ENCODE results near the gene CXCL6.

CXCL6 gene

GRCh38 chr4:73843369-73843768 is 6.9 kb downstream of the CXCL6 start:
- no peak for DNase-seq

- no peak for DNase-seq
Observed at GRCh38 chr4:73844345-73844744, 7.9 kb downstream of the CXCL6 start.

DNA sequence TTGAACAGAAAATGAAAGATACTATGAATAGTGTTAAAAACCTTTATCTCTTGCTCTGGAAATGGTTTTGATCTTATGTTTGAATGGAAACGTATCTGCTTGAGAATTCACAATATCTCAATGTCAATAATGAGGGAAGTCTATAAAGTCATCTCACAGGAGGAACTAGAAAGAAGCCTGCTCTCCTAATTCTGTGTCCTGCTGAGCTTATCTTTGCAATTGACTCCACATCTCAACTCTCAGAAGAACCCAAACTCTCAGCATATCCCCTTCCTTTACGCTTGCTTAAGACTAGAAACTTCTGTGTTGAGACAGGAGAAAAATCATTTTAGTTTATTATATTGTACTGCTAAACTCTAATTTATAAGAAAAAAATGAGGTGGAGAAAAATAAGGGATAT is 8.3 kb downstream of the CXCL6 start:
- no peak for DNase-seq

DNA sequence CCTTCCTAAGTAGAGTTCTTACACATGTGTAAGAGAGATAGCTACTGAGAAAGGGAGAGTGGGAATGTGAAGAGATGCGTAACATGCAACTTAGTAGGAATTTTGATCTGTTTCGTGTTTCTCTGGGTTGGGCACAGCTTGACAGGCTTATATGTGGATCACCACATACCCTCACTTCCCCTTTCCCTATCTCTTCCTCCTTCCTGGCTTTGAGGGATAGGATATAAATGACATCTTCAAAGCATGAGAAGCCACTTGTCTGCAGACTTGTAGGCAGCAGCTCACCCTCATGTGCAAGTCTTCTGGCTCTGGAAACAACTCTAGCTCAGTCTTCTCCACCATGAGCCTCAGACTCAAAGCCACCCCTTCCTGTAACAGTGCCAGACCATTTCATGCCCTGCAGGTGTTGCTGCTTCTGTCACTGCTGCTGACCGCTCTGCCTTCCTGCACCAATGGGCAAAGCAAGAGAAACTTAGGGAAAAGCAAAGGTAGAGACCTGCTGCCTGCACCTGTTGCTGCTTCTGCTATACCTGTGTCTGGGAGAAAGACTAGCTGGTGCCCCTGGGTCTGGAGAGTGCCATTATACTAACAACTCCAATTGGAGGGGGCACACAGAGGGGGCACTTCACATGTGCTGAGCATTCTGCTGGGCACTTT is 11.2 kb downstream of the CXCL6 start:
- no peak for DNase-seq

DNA sequence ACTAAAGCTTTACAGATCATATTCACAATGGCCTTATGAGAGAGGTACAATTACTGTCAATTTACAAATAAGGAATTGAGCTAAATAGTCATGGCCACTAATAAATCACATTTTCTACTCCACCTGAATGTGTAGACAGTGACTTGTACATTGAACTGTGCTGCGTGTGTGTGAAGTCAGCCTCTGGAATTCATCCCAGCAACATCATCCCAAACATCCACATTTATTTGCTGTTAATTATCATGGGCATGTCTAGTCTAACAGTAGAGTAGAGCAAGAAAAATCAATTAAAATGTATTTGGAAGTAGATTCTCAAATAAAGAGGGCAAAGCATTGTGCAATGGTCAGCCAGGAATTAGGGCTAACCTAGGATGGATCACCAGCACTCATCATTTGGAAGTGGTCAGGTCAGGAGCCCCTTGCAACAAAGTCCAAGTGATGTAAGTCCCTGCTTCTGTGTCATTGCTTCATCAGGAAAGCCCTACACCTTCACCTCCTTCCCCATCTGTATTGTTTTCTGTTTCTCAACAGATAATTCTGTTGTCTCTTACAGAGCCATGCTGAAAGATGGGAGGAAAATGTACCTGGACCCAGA is 11.8 kb downstream of the CXCL6 start:
- no peak for DNase-seq

- DNase-seq, result no peak
Observed at GRCh38 chr4:73850261-73850970, 13.9 kb downstream of the CXCL6 start.

- no peak for DNase-seq
Observed at GRCh38 chr4:73851293-73851692, 14.8 kb downstream of the CXCL6 start.

- DNase-seq, result no peak
Observed at GRCh38 chr4:73852771-73853170, 16.3 kb downstream of the CXCL6 start.

DNA sequence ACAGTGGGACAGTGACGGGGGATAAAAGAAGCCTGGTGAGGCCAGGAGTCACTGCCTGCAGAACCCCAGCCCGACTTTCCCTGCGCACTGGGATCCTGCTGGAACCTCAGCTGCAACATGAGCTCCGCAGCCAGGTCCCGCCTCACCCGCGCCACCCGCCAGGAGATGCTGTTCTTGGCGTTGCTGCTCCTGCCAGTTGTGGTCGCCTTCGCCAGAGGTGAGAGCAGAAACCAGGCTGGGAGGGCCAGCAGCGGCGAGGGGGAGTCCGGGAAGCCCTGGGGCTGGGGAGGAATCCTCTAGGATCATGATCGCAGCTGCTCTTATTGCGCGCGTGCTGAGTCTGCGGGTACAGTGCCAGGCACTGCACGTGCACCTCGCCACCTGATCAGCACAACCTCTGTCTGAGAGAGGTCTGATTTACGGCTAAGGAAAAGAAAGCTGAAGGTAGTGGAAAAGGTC is 16.8 kb downstream of the CXCL6 start, which contains the start of gene PF4V1:
PF4V1 (plus strand) TSS at position 51 of the 459 bp plus-strand sequence; CDS start at position 118, 67 bp downstream.
- DNase-seq, result no peak

GRCh38 chr4:73853718-73854473 is 17.4 kb downstream of the CXCL6 start:
- no peak for DNase-seq

DNA sequence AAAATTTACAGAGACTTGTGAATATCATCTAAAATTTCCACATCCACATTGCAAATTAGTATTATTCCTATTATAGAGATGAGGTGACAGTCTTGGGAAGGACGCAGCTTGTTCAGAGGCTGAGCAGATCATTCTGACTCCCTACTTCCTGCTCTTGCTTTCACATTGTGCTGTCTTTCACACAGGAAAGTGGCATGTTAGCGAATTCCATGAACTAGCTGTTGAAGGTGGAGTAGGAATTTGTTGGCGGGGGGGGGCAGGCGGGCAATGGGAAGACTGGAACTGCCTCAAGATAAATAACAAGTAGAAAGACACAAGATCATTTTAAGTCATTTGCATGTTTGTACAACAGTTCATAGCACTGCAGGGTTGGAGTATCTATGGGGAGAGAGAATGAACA is 18.9 kb downstream of the CXCL6 start:
- no peak for DNase-seq

DNA sequence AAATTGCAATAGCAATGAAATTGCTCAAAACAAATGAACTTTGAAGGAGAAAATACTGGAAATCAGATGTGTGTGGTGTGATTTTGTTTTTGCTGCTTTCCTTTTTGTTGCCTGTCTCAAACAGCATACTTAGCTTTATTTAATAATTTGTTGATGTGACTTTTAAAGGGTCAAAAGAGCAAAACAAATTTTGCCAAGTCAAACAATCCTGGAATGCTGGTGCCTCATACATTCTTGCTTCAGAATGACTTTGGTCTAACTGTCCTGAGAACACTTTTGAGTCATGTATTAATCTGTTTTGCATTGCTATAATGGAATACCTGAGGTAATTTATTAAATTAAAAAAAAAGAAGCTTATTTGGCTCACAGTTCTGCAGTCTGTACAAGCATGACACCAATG is 20.0 kb downstream of the CXCL6 start:
- no peak for DNase-seq

DNA sequence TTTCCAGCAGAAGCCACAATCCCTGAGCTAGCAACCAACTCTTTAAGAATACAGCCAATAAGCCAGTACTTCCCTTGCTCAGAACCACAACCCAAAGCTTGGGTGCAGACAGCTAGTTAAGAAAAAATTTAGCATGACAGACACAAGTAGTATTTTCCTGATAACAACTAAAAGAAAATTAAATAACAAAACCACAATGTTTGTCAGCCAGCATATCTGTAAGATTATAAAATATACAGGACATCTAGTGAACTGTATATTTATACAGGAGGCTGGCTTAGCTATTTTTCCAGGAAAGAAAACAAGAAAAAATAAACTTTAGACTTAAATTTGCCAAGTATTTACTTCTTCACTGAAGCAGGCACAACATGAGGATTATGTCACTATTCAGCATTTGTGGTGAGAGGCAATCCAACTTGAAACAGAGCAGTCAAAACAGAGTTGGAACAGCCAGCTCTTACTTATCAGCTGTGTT is 23.2 kb downstream of the CXCL6 start:
- no peak for DNase-seq

- DNase-seq, result no peak
Observed at GRCh38 chr4:73860181-73860580, 23.7 kb downstream of the CXCL6 start.

DNA sequence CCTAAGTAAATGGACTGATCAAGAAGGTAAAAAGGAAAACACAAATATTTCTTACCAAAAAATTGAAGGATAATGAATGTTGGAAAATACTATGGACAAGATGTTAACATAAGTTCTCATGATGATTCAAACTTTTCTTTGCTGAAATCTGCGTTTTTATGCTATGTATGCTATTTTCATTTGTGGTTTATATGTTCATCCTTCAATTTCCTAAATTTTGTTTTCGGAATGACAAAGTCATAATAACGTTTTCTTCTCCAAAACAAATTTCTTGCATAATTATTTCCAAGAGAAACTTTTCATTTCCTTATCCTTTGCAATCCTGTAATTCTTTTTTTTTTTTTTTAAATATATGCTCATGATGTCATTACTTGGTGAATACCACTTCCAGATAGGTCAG is 24.4 kb downstream of the CXCL6 start:
- DNase-seq, result no peak

DNA sequence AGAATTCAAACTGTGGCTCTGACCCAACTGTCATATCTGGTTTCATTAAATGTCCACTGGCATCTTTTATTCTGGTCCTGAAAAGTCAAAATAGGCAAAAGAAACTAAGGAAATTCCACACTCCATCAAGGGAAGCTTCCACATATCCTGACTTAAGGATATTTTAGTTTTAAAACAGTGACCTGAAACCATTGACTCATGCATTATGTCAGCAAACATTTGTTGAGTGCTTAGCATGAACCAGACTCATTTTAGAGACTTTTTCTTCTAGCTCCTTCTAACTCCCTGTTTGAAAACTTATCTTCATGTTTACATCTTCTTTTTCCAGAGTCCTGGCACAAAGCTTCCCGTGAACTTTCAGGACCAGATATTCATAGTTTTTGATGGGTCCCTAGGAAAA is 25.8 kb downstream of the CXCL6 start:
- DNase-seq, result no peak

DNA sequence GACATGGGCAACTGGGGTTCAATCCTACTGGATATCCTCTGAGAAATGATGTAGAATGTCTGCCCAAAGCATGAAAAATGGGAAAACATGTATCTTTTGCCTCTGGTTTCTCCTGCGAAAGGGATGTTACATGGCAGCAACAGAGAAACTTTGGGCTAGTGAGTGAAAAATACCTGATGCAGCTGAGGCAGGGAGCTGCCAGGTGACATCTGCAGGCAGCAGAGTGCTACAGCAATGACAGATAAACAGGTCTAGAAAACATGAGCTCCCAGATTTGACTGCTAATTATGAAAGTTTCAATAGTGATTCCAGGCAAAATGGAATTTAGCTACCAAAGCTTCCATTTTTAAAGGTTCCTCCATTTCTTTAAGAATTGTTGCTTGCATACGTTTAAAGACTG is 27.9 kb downstream of the CXCL6 start:
- no peak for DNase-seq

GRCh38 chr4:73864961-73865360 is 28.5 kb downstream of the CXCL6 start:
- DNase-seq, result no peak

DNA sequence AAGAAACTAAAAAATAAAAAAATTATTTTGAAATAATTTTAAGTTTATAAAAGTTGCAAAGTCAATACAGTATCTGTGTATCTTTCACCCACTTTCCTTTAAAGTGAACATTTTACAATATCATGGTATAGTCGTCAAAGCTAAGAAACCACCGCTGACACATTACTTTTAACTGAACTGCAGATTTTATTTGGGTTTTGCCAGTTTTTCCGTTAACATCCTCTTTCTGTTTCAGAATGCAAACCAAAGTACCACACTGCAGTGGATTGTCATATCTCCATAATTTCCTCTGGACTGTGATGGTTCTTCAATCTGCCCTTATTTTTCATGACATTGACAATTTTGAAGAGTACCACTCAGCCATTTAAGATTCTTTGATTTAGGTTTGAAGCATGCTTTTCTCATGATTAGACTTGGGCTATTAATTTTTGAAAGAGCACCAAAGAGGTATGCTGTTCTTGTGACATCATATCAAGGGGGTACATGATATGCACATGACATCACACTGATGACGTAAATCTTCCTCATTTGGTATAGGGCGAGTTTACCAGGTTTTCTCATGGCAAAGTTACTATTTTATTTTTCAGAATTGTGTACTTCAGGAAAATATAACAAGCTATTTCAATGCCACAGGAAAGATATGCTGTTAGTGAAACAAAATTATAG is 29.1 kb downstream of the CXCL6 start:
- DNase-seq, result no peak

GRCh38 chr4:73866246-73866645 is 29.8 kb downstream of the CXCL6 start:
- no peak for DNase-seq

GRCh38 chr4:73867783-73868182 is 31.3 kb downstream of the CXCL6 start:
- no peak for DNase-seq

DNA sequence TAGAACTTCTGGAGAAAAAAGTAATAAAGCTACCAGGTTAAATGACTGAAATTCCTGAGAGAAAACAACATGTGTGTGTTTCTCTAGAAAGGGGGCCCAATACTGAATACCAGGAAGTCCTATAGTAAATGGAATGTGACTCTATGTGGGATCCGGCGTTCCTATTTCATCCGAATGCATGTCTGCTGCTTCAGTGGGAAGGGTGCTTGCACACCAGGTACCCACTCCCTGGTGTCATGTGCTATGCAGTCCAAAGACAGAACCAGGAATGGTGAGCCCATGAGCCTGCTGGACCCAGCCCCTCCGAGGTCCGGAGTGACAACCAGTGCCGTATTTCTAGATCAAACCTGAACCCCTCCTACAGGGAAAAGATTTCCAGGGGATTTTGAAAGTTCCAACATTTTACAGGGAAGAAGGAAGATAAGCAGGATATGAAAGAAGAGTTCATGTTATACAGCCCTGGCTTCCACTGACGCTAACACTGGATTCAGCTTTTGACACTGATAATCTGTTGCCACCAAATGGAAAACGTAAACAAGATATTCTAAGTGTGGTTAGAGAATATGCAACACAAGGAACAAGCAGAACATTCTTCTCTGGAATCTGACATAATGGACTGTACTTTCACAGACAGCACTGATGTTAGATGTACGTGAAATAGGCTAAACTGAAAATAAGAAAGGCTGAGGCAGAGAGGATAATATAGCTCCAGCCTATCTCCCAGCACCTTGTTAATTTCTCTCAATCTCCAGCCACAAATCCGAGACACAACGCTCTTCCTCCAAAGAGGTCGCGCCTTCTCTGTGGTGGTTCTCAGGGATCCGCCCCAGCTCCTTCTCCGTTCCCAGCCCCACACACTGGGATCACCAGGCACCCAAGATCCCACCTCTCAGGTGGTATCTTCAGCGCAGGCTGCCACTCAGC is 32.0 kb downstream of the CXCL6 start:
- no peak for DNase-seq
